DMS 273 (cell line): Measurements from ENCODE around the gene CTDSP1.

Experiments
- DNase-seq: peaks from one replicate; lab custom pipeline; 2025; ENCODE audit not compliant: unreplicated experiment; lab: John Stamatoyannopoulos, UW

Gene CTDSP1, protein sequence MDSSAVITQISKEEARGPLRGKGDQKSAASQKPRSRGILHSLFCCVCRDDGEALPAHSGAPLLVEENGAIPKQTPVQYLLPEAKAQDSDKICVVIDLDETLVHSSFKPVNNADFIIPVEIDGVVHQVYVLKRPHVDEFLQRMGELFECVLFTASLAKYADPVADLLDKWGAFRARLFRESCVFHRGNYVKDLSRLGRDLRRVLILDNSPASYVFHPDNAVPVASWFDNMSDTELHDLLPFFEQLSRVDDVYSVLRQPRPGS

DNA sequence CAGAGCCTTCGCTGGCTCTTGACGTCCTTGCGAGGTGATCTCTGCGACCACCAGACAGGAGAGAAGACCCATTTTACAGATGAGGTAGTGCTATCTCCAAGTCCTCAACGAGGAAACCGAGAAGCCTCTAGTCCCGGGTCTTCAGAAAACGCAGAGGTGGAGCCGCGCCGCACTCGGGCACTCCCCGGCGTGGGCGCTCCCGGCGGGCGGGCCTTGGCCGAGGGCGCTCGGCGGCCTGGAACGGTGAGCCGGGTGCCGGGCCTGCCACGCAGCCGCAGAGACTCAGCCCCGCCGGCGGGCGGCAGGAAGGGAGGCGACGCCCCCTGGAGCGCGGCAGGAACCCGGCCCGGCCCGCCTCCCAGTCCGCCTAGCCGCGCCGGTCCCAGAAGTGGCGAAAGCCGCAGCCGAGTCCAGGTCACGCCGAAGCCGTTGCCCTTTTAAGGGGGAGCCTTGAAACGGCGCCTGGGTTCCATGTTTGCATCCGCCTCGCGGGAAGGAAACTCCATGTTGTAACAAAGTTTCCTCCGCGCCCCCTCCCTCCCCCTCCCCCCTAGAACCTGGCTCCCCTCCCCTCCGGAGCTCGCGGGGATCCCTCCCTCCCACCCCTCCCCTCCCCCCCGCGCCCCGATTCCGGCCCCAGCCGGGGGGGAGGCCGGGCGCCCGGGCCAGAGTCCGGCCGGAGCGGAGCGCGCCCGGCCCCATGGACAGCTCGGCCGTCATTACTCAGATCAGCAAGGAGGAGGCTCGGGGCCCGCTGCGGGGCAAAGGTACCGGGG is at the start of gene CTDSP1:
Gene CTDSP1 (plus strand): TSS at position 478 of the 776 bp plus-strand sequence. CDS start 223 bp downstream, at position 701.
- DNase-seq = peak; percentile 97

GRCh38 chr2:218354045-218354444 is 45.6 kb upstream of the CTDSP1 start:
- DNase-seq = no peak

GRCh38 chr2:218354850-218355443 is 44.7 kb upstream of the CTDSP1 start:
- no peak for DNase-seq

DNA sequence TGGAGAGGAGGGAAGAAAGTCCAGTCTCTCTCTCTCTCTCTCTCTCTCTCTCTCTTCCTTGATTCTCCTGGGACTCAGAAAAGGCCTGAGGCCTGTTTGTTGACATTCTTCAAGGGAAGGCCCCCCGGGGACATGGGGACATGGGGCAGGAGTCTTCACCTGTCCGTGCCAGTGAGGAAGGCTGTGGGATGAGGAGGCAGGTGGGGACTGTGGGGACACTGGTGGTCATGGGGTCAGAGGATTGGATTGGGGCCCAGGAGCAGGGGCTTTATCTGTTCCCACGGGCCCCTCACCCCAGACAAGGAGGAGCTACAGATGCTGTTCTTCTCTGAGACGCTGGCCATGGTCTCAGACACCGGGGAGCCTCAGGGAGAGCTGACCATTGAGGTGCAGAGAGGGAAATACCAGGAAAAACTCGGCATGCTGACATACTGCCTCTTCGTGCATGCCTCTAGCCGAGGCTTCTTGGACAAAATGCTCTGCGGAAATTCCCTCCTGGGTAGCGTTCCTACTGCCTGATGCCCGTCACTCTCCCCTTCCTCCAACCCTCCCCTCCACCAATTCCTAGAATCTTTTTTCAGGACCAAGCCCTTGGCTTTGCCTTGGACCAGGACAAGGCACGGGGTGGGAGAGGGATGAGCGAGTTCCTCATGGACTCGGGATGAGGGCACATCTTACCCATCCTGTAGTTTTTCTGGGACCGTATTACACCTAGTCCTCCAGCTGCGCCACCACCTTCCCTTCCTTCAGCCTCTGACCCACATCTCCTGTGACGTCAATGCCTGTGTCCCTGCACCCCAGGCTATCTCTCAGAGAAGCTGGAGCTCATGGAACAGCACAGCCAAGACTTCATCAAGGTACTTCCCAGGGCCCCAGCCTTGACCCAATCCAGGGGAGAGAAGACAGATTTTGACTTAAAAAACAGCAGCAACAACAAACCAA is 42.2 kb upstream of the CTDSP1 start:
- DNase-seq = no peak

GRCh38 chr2:218360453-218360852 is 39.2 kb upstream of the CTDSP1 start:
- DNase-seq = no peak

GRCh38 chr2:218362606-218363005 is 37.1 kb upstream of the CTDSP1 start:
- no peak for DNase-seq

DNA sequence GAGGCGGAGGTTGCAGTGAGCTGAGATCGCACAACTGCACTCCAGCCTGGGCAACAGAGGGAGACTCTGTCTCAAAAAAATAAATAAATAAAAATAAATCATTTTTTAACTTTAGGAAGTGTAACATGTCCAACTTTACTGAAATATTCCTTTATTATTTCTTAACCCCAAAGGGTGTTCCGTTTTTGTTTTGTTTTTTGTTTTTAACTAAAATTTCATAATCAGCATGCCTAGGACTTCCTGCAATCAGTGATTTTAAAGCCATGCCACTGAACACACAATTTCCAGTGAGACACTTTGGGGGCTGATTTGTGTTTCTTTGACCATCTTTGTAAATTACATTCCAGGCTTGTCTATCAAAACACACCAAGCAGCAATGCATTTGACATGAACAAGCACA is 35.9 kb upstream of the CTDSP1 start:
- DNase-seq = no peak

- DNase-seq = no peak
Observed at GRCh38 chr2:218364196-218364595, 35.5 kb upstream of the CTDSP1 start.

GRCh38 chr2:218366621-218367414 is 32.9 kb upstream of the CTDSP1 start:
- no peak for DNase-seq

GRCh38 chr2:218367415-218368149 is 32.1 kb upstream of the CTDSP1 start:
- peak; percentile 31 for DNase-seq

DNA sequence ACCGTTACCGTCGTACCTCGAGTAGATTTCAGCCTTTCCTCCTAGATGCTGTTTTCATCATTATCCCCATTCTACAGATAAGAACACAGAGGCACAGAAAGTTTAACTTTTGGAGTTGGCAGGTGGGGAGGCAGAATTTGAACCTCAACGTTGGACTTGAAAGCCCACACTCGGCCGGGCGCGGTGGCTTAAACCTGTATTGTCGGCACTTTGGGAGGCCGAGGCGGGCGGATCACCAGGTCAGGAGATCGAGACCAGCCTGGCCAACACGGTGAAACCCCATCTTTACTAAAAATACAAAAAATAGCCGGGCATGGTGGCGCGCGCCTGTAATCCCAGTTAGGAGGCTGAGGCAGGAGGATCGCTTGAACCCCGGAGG is 31.5 kb upstream of the CTDSP1 start:
- no peak for DNase-seq

DNA sequence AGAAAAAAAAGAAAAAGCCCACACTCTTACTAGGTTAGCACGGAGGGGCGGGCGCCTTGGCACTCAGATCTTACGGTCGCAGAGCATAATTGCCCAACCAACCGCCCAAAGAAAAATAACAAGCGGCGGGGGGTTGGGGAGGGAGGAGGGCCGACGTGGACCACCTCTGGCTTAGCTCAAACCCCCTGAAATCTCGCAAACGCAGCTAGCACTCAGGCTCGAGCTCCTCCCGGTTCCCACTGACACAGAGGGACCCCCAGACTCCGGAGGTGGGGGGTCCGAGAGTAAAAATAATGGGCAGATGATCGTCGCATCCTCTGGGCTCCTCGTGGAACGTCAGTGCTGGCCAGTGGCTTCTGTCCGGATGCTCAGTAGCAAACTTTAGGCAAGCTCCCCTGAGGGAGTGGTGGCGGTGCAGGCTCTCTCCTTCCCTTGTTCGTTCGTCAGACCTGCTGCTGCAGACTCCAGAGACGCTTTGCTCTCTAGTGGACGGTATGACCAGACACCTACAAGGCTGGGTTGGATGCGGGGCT is 31.0 kb upstream of the CTDSP1 start:
- peak; percentile 30 for DNase-seq

GRCh38 chr2:218369330-218369729 is 30.3 kb upstream of the CTDSP1 start:
- peak; percentile 27 for DNase-seq

- DNase-seq = no peak
Observed at GRCh38 chr2:218370410-218371063, 29.1 kb upstream of the CTDSP1 start.

DNA sequence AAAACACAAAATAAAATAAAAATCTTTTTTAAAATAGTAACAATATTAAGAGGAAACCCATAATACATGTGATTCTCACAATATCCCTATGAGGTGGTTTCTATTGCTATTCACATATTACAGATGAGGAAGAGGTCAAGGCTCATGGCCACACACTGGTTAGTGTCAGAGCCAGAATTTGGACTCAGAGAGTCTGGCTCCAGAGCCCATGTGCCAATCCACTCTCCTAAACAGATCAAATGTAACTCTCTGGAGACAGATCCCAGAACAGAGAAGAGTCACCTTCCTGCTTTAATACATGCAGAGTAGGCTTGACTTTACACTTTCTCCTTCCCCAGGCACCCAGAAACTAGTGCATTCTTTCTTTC is 27.7 kb upstream of the CTDSP1 start:
- DNase-seq = no peak

GRCh38 chr2:218374795-218375194 is 24.9 kb upstream of the CTDSP1 start:
- no peak for DNase-seq

DNA sequence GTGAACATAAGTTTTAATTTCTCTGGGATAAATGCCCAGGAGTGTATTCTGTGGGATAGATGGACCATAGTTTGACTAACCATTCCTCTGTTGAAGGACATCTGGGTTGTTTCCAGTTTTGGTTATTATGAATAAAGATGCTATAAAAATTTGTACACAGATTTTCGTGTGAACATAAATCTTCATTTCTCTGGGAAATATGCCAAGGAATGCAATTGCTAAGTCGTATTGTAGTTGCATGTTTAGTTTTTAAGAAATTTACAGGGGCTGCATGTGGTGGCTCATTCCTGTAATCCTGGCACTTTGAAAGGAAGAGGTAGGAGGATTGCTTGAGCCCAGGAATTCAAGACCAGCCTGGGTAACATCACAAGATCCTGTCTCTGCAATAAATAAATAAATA is 24.5 kb upstream of the CTDSP1 start:
- no peak for DNase-seq

- no peak for DNase-seq
Observed at GRCh38 chr2:218378053-218378452, 21.6 kb upstream of the CTDSP1 start.

- DNase-seq = no peak
Observed at GRCh38 chr2:218381916-218382366, 17.7 kb upstream of the CTDSP1 start, which contains the start of gene SLC11A1. SLC11A1 (plus strand) TSS chr2:218382273; CDS start chr2:218382369, 96 bp downstream.
